ENCODE results near the gene PRSS37. TPM values are rescaled to one million over a fixed set of nuclear protein-coding genes. Genes with fewer than 3 reads are reported as not detected.

Gene PRSS37
- total RNA-seq, 1 experiment from 2014 or later, result not detected

DNA sequence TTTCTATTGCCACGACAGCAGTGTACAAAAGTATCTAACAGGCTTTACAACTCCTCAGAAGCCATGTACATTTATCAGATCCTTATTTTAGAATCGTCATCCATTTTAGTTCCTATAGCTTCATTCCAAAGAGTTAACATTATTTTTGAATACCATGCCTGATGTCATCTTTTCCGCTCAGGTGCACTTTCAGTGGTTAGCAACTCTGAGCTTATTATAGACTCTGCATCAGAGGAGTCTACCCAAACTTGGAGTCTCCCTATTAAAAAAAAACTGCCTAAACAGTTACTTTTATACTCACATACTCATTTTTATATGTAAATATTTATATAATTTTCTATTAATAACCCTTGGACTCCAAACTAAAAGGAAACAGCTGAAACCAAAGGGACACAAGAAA is 31.6 kb upstream of the PRSS37 start:
- TF ChIP-seq, protein P1, sequence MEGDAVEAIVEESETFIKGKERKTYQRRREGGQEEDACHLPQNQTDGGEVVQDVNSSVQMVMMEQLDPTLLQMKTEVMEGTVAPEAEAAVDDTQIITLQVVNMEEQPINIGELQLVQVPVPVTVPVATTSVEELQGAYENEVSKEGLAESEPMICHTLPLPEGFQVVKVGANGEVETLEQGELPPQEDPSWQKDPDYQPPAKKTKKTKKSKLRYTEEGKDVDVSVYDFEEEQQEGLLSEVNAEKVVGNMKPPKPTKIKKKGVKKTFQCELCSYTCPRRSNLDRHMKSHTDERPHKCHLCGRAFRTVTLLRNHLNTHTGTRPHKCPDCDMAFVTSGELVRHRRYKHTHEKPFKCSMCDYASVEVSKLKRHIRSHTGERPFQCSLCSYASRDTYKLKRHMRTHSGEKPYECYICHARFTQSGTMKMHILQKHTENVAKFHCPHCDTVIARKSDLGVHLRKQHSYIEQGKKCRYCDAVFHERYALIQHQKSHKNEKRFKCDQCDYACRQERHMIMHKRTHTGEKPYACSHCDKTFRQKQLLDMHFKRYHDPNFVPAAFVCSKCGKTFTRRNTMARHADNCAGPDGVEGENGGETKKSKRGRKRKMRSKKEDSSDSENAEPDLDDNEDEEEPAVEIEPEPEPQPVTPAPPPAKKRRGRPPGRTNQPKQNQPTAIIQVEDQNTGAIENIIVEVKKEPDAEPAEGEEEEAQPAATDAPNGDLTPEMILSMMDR (IDR thresholded peaks at IDR 0.05; ENCODE audit: unreplicated experiment), result no peak
- BruUV-seq (replicated peaks), result no TSS peak
- Mint-ChIP-seq H3K4me3 (ENCODE audit: unreplicated experiment) (no peak overlapping the region), H3K36me3 (ENCODE audit: insufficient read depth, unreplicated experiment) (no peaks in the 10 kb centered on the region), H3K27ac (ENCODE audit: low read depth, unreplicated experiment) (no peak overlapping the region), H3K9me3 (ENCODE audit: unreplicated experiment) (no peaks in the 10 kb centered on the region), H3K4me1 (ENCODE audit: insufficient read depth, unreplicated experiment) (no peaks in the 10 kb centered on the region), H3K27me3 (ENCODE audit: insufficient read depth, unreplicated experiment) (no peaks in the 10 kb centered on the region)
- no peak for DNase-seq (ENCODE audit: unreplicated experiment)
- CTCF ChIA-PET, result no interaction called here
- POLR2A ChIA-PET, result interaction anchor here (0.7 kb wide), 1 partner anchor 11 kb away, joined by 3 read pairs; no protein-coding TSS in a partner anchor
- intact Hi-C loops (cut with micrococcal nuclease), result no loop called here

DNA sequence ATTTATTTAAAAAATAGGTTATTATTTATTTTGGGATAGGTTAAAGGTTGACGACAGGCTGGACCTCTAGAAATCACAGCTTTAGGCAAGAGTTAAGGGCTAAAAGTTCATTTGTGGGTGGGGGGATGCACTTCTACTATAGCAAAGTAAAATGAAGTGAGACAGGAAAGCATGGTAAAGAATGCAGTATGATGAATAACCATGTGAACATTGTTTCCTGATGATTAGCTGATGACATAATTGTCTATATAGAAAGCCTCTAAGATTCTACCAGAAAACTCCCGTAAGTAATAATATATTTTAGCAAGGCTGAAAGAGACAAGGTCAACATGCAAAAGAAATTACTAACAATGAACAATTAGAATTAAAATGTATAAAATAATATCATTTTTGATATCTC is 25.7 kb upstream of the PRSS37 start:
- CTCF ChIA-PET, result interaction anchor here (0.6 kb wide), 1 partner anchor 61 kb away, joined by 6 read pairs; no protein-coding TSS in a partner anchor
- TF ChIP-seq, protein P1 (IDR thresholded peaks at IDR 0.05; ENCODE audit: unreplicated experiment), result no peak
- POLR2A ChIA-PET, result no interaction called here
- Mint-ChIP-seq H3K36me3 (ENCODE audit: insufficient read depth, unreplicated experiment) (no peaks in the 10 kb centered on the region), H3K4me3 (ENCODE audit: unreplicated experiment) (no peak overlapping the region), H3K27ac (ENCODE audit: low read depth, unreplicated experiment) (no peak overlapping the region), H3K4me1 (ENCODE audit: insufficient read depth, unreplicated experiment) (no peaks in the 10 kb centered on the region), H3K27me3 (ENCODE audit: insufficient read depth, unreplicated experiment) (no peaks in the 10 kb centered on the region), H3K9me3 (ENCODE audit: unreplicated experiment) (no peaks in the 10 kb centered on the region)
- no peak for DNase-seq (ENCODE audit: unreplicated experiment)
- intact Hi-C loops (cut with micrococcal nuclease), result no loop called here
- no TSS peak for BruUV-seq (replicated peaks)

DNA sequence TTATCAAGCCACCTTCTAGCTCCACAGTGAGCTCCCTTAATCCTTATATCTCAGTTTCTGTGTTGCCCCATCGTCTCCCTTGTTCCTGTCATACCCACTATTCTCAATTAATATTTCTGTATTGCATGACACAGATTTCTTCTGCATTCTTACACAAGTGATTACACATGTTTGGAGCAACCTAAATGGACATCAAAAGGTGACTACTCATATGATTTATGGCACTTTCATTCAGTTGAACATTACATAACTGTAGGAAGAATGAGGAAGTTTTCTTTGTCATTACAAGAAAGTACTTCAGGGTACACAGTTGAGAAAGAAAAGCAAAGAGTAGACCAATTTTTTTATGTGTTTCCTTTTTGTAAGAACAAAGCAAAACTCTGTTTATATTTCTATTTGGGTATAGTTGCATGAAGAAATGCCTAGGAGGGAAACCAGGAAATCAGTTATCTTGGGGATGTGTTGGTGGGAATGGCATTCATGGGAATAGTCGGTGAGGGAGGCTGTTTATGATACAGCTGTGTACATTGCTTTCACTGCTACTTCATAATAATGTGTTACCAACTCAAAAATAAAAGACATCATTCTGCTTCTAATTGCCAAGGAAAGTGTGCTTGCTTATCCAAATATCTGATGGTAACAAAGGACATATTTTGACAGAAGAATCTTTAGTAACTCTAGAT is 23.6 kb upstream of the PRSS37 start:
- H3K4me1 Mint-ChIP-seq (ENCODE audit: insufficient read depth, unreplicated experiment), result no peaks in the 10 kb centered on the region
- no peak overlapping the region for H3K27ac Mint-ChIP-seq (ENCODE audit: low read depth, unreplicated experiment)
- TF ChIP-seq, protein P1 (IDR thresholded peaks at IDR 0.05; ENCODE audit: unreplicated experiment), result no peak
- intact Hi-C loops (cut with micrococcal nuclease), result no loop called here
- H3K4me3 Mint-ChIP-seq (ENCODE audit: unreplicated experiment), result no peak overlapping the region
- no TSS peak for BruUV-seq (replicated peaks)
- DNase-seq (ENCODE audit: unreplicated experiment), result peak; percentile 20
- CTCF ChIA-PET, result interaction anchor here (0.7 kb wide), 1 partner anchor 79 kb away, joined by 3 read pairs; no protein-coding TSS in a partner anchor
- H3K27me3 Mint-ChIP-seq (ENCODE audit: insufficient read depth, unreplicated experiment), result no peaks in the 10 kb centered on the region
- H3K36me3 Mint-ChIP-seq (ENCODE audit: insufficient read depth, unreplicated experiment), result no peaks in the 10 kb centered on the region
- POLR2A ChIA-PET, result no interaction called here
- no peaks in the 10 kb centered on the region for H3K9me3 Mint-ChIP-seq (ENCODE audit: unreplicated experiment)

DNA sequence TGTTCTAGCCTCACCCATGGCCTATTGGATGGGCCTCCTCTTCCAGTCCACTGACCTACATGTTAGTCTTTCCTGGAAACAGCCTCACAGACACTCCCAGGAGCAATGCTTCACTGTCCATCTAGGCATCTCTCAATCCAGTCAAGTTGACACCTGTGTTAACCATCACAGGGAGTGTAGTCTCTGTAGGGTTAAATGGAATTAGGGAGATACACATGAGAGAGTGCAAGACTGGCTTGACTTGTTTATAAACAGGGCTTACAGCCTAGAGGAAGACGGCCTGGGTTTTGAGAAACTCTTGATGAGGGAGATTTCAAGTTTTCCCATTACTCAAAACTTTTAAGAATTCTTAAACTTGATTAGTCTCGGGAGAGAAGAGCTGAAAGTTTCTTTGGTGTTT is 18.9 kb upstream of the PRSS37 start:
- no peaks in the 10 kb centered on the region for H3K36me3 Mint-ChIP-seq (ENCODE audit: insufficient read depth, unreplicated experiment)
- no peaks in the 10 kb centered on the region for H3K4me1 Mint-ChIP-seq (ENCODE audit: insufficient read depth, unreplicated experiment)
- no peaks in the 10 kb centered on the region for H3K27me3 Mint-ChIP-seq (ENCODE audit: insufficient read depth, unreplicated experiment)
- no TSS peak for BruUV-seq (replicated peaks)
- H3K9me3 Mint-ChIP-seq (ENCODE audit: unreplicated experiment), result peaks cover 16% of the 10 kb centered on the region
- no peak overlapping the region for H3K4me3 Mint-ChIP-seq (ENCODE audit: unreplicated experiment)
- POLR2A ChIA-PET, result interaction anchor here (0.6 kb wide), 1 partner anchor 131 kb away, joined by 3 read pairs; no protein-coding TSS in a partner anchor
- DNase-seq (ENCODE audit: unreplicated experiment), result no peak
- CTCF ChIA-PET, result interaction anchor here (1.2 kb wide), 1 partner anchor 16 kb away, joined by 3 read pairs; no protein-coding TSS in a partner anchor
- intact Hi-C loops (cut with micrococcal nuclease), result no loop called here
- TF ChIP-seq, protein P1 (IDR thresholded peaks at IDR 0.05; ENCODE audit: unreplicated experiment), result no peak
- H3K27ac Mint-ChIP-seq (ENCODE audit: low read depth, unreplicated experiment), result no peak overlapping the region
